GM12874 (cell line): ENCODE results near the gene PHACTR2.

ENCODE experiments used
- CTCF ChIP-seq: IDR thresholded peaks from 2 replicates; pipeline ENCODE4 v1.5.1; 2011; ENCODE audit warnings: low read depth, mild to moderate bottlenecking, control low read depth, low read length, moderate library complexity; ENCODE audit not compliant: insufficient read depth

Gene PHACTR2

GRCh38 chr6:143677891-143678791, at the start of gene PHACTR2:
TSS of gene PHACTR2 (plus strand) at chr6:143677965. CDS start at chr6:143678164, 199 bp downstream.
- TF ChIP-seq CTCF: no peak

- TF ChIP-seq CTCF: no peak
Measured at GRCh38 chr6:143629104-143630080, 48.4 kb upstream of the PHACTR2 start.

GRCh38 chr6:143632894-143633293, 44.9 kb upstream of the PHACTR2 start:
- no peak for TF ChIP-seq CTCF

- TF ChIP-seq CTCF: no peak
Measured at GRCh38 chr6:143634486-143634885, 43.3 kb upstream of the PHACTR2 start.

GRCh38 chr6:143637691-143638090, 40.1 kb upstream of the PHACTR2 start:
- no peak for TF ChIP-seq CTCF

GRCh38 chr6:143642403-143642802, 35.4 kb upstream of the PHACTR2 start:
- TF ChIP-seq CTCF: no peak

GRCh38 chr6:143647191-143647590, 30.6 kb upstream of the PHACTR2 start:
- no peak for TF ChIP-seq CTCF
